CD8-positive, alpha-beta memory T cell (primary cell): ENCODE data around the gene SDC3. TPM values are rescaled to one million over a fixed set of nuclear protein-coding genes. Genes with fewer than 3 reads are reported as not detected.

Source experiments
- CTCF ChIA-PET: fragments of 350-600 bp; sonication (Branson Sonifier 250); formaldehyde crosslinking; loops from one replicate; lab custom pipeline; 2021; ENCODE audit warnings: antibody characterized with exemption; lab: Charles Lee
- POLR2A ChIA-PET: fragments of 350-600 bp; sonication (Branson Sonifier 250); formaldehyde crosslinking; loops from one replicate; lab custom pipeline; 2021; ENCODE audit warnings: antibody characterized with exemption; lab: Charles Lee
- DNase-seq, 5 donors: peaks; one replicate each; pipeline versions ENCODE4 v3.0.0 to v3.0.0-alpha.2; 2020 to 2022; ENCODE audit warnings: mixed read lengths in 1 of 5
- H3K27ac ChIP-seq: one replicate; pipeline ENCODE4 v1.7.0; 2013; ENCODE audit warnings: low read depth, mild to moderate bottlenecking, low read length, moderate library complexity
- H3K27me3 ChIP-seq: 2 replicates; pipeline ENCODE4 v1.7.0; 2013; ENCODE audit warnings: low read length, mild to moderate bottlenecking; ENCODE audit not compliant: insufficient read depth, poor library complexity, severe bottlenecking
- H3K36me3 ChIP-seq: 2 replicates; pipeline ENCODE4 v1.7.0; 2013; ENCODE audit warnings: mild to moderate bottlenecking, low read length, moderate library complexity; ENCODE audit not compliant: insufficient read depth
- H3K4me1 ChIP-seq: 2 replicates; pipeline ENCODE4 v1.7.0; 2013; ENCODE audit warnings: mild to moderate bottlenecking, low read length, moderate library complexity; ENCODE audit not compliant: insufficient read depth
- H3K4me3 ChIP-seq: 2 replicates; pipeline ENCODE4 v1.7.0; 2013; ENCODE audit warnings: mild to moderate bottlenecking, low read length
- H3K9me3 ChIP-seq: 2 replicates; pipeline ENCODE4 v1.7.0; 2013; ENCODE audit warnings: mild to moderate bottlenecking, low read length
- H3K27ac Mint-ChIP-seq, 8 donors: one replicate each; pipeline ENCODE4 v1.8.0; 2020 to 2021; ENCODE audit warnings: mixed read lengths in 8 of 8, mild to moderate bottlenecking in 6 of 8, inconsistent platforms in 3 of 8, moderate library complexity in 3 of 8
- H3K27me3 Mint-ChIP-seq, 2 donors: one replicate each; pipeline ENCODE4 v1.8.0; 2020 to 2021; ENCODE audit warnings: mixed read lengths in 2 of 2, mild to moderate bottlenecking in 1 of 2, moderate library complexity in 1 of 2
- H3K36me3 Mint-ChIP-seq, 3 donors: one replicate each; pipeline ENCODE4 v1.8.0; 2020 to 2021; ENCODE audit warnings: mixed read lengths in 3 of 3, inconsistent platforms in 1 of 3, mild to moderate bottlenecking in 1 of 3
- H3K4me1 Mint-ChIP-seq, 3 donors: one replicate each; pipeline ENCODE4 v1.8.0; 2020 to 2021; ENCODE audit warnings: mixed read lengths in 3 of 3, inconsistent platforms in 1 of 3, mild to moderate bottlenecking in 1 of 3
- H3K4me3 Mint-ChIP-seq, 7 donors: one replicate each; pipeline ENCODE4 v1.8.0; 2020 to 2021; ENCODE audit warnings: mixed read lengths in 7 of 7, mild to moderate bottlenecking in 6 of 7, moderate library complexity in 4 of 7, inconsistent platforms in 2 of 7
- H3K9me3 Mint-ChIP-seq, 5 donors: one replicate each; pipeline ENCODE4 v1.8.0; 2020 to 2022; ENCODE audit warnings: mixed read lengths in 5 of 5, mild to moderate bottlenecking in 3 of 5, moderate library complexity in 2 of 5, inconsistent platforms in 1 of 5
- polyA plus RNA-seq: library from polyadenylated mRNA; unstranded; fragments of 300-500 nt; fragmentation: Illumina TruSeq; gene quantifications from one replicate; pipeline ENCODE4 v1.2.3, GENCODE V29; 2021
- total RNA-seq, 2 experiments: library from RNA; stranded (reverse); gene quantifications; one replicate each; pipeline ENCODE4 v1.2.3, GENCODE V29; 2021

The SDC3 gene
- total and polyA plus RNA-seq, 3 experiments from 2014 or later = 0.44 TPM; not detected in 1

GRCh38 chr1:30896905-30897304 lies 11.7 kb downstream of the SDC3 start:
- Mint-ChIP-seq H3K27ac (peak overlapping the region in 1 of 8 donors; percentile 35), H3K36me3 (no peaks in the 10 kb centered on the region), H3K9me3 (no peaks in the 10 kb centered on the region), H3K27me3 (peaks cover 12 to 34% of the 10 kb centered on the region in 2 donors), H3K4me1 (no peaks in the 10 kb centered on the region), H3K4me3 (no peak overlapping the region)
- CTCF ChIA-PET = no interaction called here
- POLR2A ChIA-PET = no interaction called here
- no peak for DNase-seq
- H3K4me3 ChIP-seq = no peak overlapping the region
- no peaks in the 10 kb centered on the region for H3K4me1 ChIP-seq
- no peak overlapping the region for H3K27ac ChIP-seq
- H3K27me3 ChIP-seq = no peaks in the 10 kb centered on the region
- no peaks in the 10 kb centered on the region for H3K36me3 ChIP-seq
- no peaks in the 10 kb centered on the region for H3K9me3 ChIP-seq

GRCh38 chr1:30895944-30896660 lies 12.5 kb downstream of the SDC3 start:
- H3K27ac Mint-ChIP-seq = peak overlapping the region in 1 of 8 donors; percentile 35
- DNase-seq = no peak
- Histone ChIP-seq H3K36me3 (no peaks in the 10 kb centered on the region), H3K4me1 (no peaks in the 10 kb centered on the region), H3K4me3 (no peak overlapping the region), H3K27me3 (no peaks in the 10 kb centered on the region), H3K27ac (peak overlapping the region; percentile 31), H3K9me3 (no peaks in the 10 kb centered on the region)
- peaks cover 9 to 32% of the 10 kb centered on the region in 2 donors for H3K27me3 Mint-ChIP-seq
- no peaks in the 10 kb centered on the region for H3K36me3 Mint-ChIP-seq
- H3K9me3 Mint-ChIP-seq = no peaks in the 10 kb centered on the region
- ChIA-PET POLR2A (no interaction called here), CTCF (no interaction called here)
- no peak overlapping the region for H3K4me3 Mint-ChIP-seq
- no peaks in the 10 kb centered on the region for H3K4me1 Mint-ChIP-seq

DNA sequence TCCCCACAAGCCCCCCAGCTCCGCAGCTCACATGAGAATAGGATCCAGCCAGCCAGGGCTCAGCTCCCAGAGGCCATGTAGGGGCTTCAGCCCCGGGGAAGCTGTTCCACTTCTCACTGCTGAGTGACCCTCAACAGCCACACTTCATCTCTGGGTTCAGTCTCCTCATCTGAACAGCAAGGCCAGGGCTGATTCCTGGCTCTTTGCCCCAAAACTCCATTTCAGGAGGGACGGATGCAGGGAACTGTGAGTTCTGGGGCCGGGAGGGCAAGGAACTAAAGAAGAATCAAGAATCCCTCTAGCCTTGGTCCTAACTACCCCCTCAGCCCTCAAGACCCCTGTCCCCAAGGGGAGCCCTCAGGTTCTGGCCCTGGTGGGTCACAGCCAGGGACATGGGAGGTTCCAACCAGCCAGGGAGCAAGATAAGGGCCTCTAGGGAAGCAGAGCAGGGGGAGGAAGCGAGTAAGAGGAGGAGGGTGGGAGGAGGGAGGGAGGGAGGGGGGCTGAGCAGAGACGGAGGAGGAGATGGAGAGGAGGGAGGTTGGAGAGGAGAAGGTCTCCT lies 13.1 kb downstream of the SDC3 start:
- Histone ChIP-seq H3K4me3 (no peak overlapping the region), H3K9me3 (no peaks in the 10 kb centered on the region), H3K36me3 (no peaks in the 10 kb centered on the region), H3K27me3 (no peaks in the 10 kb centered on the region), H3K4me1 (no peaks in the 10 kb centered on the region), H3K27ac (peak overlapping the region; percentile 38)
- CTCF ChIA-PET = no interaction called here
- Mint-ChIP-seq H3K27ac (no peak overlapping the region), H3K4me1 (no peaks in the 10 kb centered on the region), H3K4me3 (no peak overlapping the region), H3K36me3 (no peaks in the 10 kb centered on the region), H3K27me3 (peaks cover 11 to 35% of the 10 kb centered on the region in 2 donors), H3K9me3 (no peaks in the 10 kb centered on the region)
- POLR2A ChIA-PET = no interaction called here
- DNase-seq = no peak

DNA sequence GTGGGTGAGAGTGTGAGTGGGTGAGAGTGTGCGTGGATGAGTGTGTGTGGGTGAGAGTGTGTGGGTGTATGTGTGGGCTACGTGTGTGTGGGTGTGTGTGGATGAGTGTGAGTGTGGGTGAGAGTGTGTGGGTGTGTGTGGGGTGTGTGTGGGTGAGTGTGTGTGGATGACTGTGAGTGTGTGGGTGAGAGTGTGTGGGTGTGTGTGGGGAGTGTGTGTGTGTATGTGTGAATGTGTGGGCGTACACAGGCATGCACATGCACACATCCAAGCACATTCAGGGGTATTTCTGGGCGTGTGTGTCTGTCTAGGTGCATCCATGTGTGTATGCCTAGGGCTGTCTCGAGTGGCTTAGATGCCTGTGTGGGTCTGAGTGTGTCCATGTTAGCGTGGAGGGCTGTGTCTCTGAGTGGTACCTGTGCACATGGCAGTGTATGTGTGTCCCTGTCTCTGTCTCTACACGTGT lies 14.0 kb downstream of the SDC3 start:
- Mint-ChIP-seq H3K9me3 (no peaks in the 10 kb centered on the region), H3K36me3 (no peaks in the 10 kb centered on the region), H3K4me1 (no peaks in the 10 kb centered on the region), H3K4me3 (no peak overlapping the region), H3K27ac (peak overlapping the region in 3 of 8 donors; percentile 42 to 70 (median 70)), H3K27me3 (peaks cover 11 to 36% of the 10 kb centered on the region in 2 donors)
- Histone ChIP-seq H3K27me3 (no peaks in the 10 kb centered on the region), H3K4me1 (no peaks in the 10 kb centered on the region), H3K4me3 (no peak overlapping the region), H3K36me3 (no peaks in the 10 kb centered on the region), H3K9me3 (no peaks in the 10 kb centered on the region), H3K27ac (no peak overlapping the region)
- no peak for DNase-seq
- ChIA-PET POLR2A (no interaction called here), CTCF (no interaction called here)

- peaks cover 11 to 35% of the 10 kb centered on the region in 2 donors for H3K27me3 Mint-ChIP-seq
- Histone ChIP-seq H3K4me1 (no peaks in the 10 kb centered on the region), H3K27ac (no peak overlapping the region), H3K36me3 (no peaks in the 10 kb centered on the region), H3K27me3 (no peaks in the 10 kb centered on the region), H3K9me3 (no peaks in the 10 kb centered on the region), H3K4me3 (no peak overlapping the region)
- POLR2A ChIA-PET = no interaction called here
- H3K9me3 Mint-ChIP-seq = no peaks in the 10 kb centered on the region
- no peak overlapping the region for H3K4me3 Mint-ChIP-seq
- no peak for DNase-seq
- no peaks in the 10 kb centered on the region for H3K4me1 Mint-ChIP-seq
- H3K27ac Mint-ChIP-seq = no peak overlapping the region
- CTCF ChIA-PET = no interaction called here
- no peaks in the 10 kb centered on the region for H3K36me3 Mint-ChIP-seq
Measured at GRCh38 chr1:30893776-30894507, 14.6 kb downstream of the SDC3 start.

DNA sequence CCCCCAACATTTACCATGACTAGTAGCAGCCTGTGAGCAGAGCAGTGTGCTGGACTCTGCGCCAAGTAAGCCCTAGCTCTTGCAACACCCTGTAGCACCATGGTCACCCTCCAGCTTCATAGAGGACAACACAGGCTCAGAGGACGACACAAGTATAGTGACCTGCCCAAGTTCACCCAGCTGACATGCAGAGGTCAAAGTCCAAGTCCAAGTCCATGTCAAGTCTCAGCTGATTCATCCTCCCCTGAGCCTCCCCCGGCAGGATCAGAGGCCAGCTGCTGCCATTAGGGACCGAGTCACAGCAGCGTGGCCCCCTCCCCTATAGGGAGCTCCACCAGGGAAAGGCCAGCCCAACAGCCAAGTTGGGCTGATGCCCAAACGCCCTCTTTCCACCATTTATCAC lies 15.9 kb downstream of the SDC3 start:
- Histone ChIP-seq H3K4me1 (no peaks in the 10 kb centered on the region), H3K4me3 (no peak overlapping the region), H3K9me3 (no peaks in the 10 kb centered on the region), H3K27me3 (no peaks in the 10 kb centered on the region), H3K27ac (no peak overlapping the region), H3K36me3 (no peaks in the 10 kb centered on the region)
- no peak for DNase-seq
- Mint-ChIP-seq H3K27me3 (peaks cover 14 to 32% of the 10 kb centered on the region in 2 donors), H3K36me3 (no peaks in the 10 kb centered on the region), H3K9me3 (no peaks in the 10 kb centered on the region), H3K4me1 (no peaks in the 10 kb centered on the region), H3K4me3 (no peak overlapping the region), H3K27ac (no peak overlapping the region)
- ChIA-PET CTCF (no interaction called here), POLR2A (no interaction called here)

- Histone ChIP-seq H3K9me3 (no peaks in the 10 kb centered on the region), H3K36me3 (no peaks in the 10 kb centered on the region), H3K27ac (no peak overlapping the region), H3K4me1 (no peaks in the 10 kb centered on the region), H3K27me3 (no peaks in the 10 kb centered on the region), H3K4me3 (no peak overlapping the region)
- Mint-ChIP-seq H3K4me3 (no peak overlapping the region), H3K4me1 (no peaks in the 10 kb centered on the region), H3K27ac (no peak overlapping the region), H3K27me3 (peaks cover 15 to 31% of the 10 kb centered on the region in 2 donors), H3K9me3 (no peaks in the 10 kb centered on the region), H3K36me3 (no peaks in the 10 kb centered on the region)
- ChIA-PET CTCF (no interaction called here), POLR2A (no interaction called here)
- no peak for DNase-seq
Measured at GRCh38 chr1:30891227-30891552, 17.4 kb downstream of the SDC3 start.

- H3K9me3 Mint-ChIP-seq = no peaks in the 10 kb centered on the region
- Histone ChIP-seq H3K27me3 (no peaks in the 10 kb centered on the region), H3K9me3 (no peaks in the 10 kb centered on the region)
Measured at GRCh38 chr1:30890502-30891226, 17.9 kb downstream of the SDC3 start.

More at GRCh38 chr1:30890502-30891226, 17.9 kb downstream of the SDC3 start:
- ChIA-PET CTCF (no interaction called here), POLR2A (no interaction called here)
- DNase-seq = no peak
- Mint-ChIP-seq H3K27me3 (peaks cover 12 to 33% of the 10 kb centered on the region in 2 donors), H3K36me3 (no peaks in the 10 kb centered on the region), H3K4me3 (no peak overlapping the region), H3K4me1 (no peaks in the 10 kb centered on the region), H3K27ac (no peak overlapping the region)
- no peak overlapping the region for H3K4me3 ChIP-seq
- no peak overlapping the region for H3K27ac ChIP-seq
- no peaks in the 10 kb centered on the region for H3K4me1 ChIP-seq
- H3K36me3 ChIP-seq = no peaks in the 10 kb centered on the region
